SIG-M5 treated with dmso at 0.1 percent for 504 hours (cell line): Measurements from ENCODE around the gene TMEFF2.

Experiments used
- DNase-seq: peaks from one replicate; lab custom pipeline; 2025; ENCODE audit not compliant: unreplicated experiment; lab: John Stamatoyannopoulos, UW

The TMEFF2 gene

DNA sequence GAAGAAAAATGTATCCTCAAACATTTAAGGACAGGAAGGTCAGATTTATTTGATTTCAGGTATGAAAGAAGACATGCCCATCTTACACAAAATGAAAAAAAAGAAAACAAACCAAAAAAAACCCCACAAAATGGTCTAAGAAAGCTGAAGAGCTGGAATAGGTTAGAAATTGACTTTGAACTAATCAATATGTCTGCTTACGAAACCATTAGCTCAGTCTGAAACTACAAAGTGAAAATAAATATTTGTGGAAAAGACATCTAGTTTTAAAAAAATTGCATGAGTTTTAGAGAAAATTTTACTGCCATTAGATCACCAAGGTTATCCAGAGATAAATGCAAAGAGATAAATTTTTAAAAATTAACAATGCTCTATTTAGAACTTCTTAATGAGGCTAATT is 125.3 kb downstream of the TMEFF2 start:
- no peak for DNase-seq

DNA sequence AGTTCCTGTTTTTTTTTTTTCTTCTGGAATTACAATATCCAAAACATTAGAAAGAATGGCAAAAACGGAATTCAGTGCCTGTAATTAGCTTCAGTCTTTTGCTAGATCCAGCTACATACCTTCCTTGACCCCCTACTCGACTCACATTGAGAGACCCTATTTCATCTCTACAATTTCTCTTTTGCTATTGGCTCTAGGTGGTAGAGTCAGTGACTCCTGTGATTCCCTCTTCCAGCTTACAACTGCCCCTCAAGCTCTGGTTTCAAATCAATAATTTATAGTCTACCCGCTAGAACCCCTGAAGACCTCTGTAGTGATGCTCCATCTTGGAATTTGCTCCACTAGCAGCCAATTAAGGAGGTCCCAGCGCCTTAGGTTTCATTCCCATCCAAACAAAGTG is 125.8 kb downstream of the TMEFF2 start:
- no peak for DNase-seq

DNA sequence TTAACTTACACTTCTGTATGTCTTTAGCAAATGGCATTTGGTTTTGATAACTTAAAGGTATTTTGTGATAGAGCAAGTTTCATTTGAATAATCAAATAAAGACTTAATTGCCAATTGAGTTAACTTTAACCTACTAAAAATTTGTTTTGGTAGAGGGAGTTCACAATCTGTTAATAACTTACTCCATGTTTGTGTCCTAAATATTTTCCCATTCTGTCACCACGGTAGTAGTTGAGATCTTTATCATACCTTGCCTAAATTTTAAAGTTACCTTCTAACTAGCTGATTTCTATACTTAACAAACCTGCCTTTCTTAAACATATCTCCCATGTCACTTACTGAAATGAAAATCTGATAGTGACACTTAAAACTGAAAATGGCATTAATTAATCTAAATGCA is 127.1 kb downstream of the TMEFF2 start:
- DNase-seq: no peak

DNA sequence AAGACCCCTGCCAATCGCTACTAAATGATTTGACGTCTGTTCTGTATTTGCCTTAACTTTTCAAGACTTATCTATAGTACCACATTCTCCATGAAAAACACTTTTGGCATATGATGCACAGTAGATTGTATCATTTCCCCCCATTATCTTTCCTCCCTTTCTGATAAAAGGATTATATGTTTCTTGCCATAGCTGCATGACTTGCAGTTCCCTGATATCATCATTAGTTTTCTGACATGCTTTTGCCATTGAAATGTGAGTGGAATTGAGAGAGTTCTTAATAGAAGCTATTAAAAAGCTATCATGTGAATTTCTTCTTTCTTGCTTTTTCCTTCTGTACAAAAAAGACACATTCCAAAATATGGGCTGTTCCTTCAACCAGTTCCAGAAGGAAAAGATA is 130.3 kb downstream of the TMEFF2 start:
- no peak for DNase-seq

DNA sequence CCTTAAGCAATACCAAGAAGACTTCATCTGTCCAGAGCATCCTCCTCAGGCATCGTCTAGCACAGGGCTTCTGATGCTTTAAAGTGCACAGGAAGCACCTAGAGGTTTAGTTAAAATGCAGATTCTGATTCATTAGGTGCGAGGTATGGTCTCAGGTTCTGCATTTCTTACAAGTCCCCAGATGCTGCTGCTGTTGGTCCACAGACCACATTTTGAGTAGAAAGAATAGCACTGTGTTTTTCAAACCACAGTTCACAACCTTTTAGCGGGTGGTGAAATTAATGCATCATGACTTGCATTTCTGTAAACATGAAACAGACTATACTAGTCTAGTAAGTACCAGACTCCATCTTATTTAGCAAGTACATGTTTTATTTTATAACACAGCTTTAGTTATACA is 134.6 kb downstream of the TMEFF2 start:
- DNase-seq: no peak

DNA sequence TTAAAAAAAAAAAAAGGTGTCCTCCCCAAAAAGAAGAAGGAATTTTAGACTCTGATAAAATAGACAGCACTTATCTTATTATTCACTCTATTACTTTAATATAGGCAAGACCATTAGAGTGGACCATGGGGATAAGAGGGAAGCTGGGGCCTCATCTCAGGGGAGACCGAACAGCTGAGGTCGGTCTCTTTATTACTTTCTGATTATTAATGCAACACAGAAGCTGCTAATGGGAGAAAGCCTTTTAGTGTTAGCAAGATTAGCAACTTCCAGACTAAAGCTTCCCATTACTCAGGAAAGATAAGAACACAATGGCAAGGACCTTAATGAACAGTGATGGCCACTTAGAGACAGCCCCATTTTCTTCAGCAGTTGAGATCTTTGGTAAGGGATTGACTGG is 135.5 kb downstream of the TMEFF2 start:
- no peak for DNase-seq

DNA sequence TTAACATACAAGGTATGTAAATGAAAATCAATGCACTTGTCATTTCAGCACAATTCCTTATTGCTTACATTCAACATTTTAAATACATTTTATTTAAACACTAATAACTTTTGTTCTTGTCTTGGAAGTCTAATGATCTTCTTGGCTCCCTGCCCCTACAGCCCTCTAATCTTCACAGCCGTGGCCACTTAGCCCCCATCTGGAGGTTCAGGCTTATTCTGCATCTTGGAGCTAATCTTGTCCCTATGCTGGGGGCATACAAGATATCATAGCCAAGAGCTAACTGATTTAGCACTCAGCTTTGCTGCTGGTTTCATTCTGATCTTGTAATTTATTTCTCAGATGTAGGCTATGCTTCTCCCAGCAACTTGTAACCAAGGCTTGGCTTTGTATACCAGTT is 140.8 kb downstream of the TMEFF2 start:
- no peak for DNase-seq

DNA sequence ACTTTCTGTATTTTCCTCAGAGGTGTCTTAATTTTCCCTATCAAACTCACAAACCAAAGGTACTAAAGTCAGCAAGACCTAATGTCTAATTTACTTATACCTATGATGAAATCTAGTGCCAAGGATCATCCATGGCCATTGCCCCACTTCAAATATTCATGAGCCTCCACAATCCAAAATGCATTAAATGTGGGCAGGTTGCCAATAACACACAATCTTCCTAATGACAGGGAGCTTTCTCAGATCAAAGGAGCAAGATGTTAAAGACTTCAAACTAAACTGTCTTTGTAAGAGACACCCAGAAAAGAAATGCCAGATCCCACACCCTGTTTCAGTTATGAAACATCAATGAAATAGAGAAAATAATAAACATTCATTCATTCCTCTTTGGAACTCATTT is 143.2 kb downstream of the TMEFF2 start:
- no peak for DNase-seq

DNA sequence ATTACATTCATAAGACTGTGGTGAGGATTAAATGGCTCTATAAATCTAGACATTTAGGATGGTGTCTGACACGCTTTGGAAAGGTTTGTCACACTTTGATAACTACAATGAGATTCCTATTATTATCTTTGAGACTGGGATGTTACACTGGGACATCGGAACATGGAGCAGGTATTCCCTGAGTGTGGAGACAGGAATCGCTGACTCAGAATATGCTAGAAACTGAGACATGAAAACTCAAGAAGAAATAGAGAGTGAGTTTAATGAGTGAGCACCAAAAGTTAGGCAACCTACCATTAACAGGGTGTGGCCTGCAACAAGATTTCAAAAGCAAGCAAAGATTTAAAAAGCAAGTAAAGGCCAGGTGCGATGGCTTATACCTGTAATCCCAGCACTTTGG is 145.4 kb downstream of the TMEFF2 start:
- no peak for DNase-seq

DNA sequence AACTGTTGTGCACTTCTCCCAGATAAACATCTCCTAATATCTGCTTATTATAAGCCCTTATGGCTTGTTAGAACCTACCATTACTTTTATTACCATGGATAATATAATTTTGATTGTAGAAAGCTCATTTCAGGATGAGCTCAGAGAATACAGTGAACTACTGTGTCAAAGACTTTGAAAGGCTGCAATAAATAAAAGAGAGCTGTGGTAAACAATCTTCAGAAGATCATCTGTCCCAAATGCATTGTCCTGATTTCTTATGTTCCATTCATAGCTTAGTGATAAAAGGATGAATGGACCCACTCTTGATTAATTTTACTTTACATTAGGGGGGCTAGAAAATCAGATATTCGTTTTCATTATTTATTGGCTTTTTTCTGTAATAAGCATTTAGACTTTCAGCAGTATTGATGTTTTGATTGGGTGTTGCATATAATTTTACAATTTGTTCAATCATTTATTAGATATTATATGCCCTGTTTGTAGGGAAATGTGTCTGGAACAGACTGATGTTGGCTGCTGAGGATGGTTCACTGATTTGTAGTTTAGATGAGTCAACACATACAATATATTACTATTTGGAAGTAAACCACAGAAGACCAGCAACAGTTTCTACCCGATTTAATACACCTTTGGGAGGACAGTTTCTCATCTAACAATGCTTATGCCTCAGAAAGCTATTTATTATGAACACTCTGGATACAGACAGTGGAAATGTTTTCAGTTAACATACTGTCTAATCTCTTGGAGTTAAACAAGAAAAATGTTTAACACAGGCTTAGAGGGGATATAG is 147.2 kb downstream of the TMEFF2 start:
- no peak for DNase-seq

DNA sequence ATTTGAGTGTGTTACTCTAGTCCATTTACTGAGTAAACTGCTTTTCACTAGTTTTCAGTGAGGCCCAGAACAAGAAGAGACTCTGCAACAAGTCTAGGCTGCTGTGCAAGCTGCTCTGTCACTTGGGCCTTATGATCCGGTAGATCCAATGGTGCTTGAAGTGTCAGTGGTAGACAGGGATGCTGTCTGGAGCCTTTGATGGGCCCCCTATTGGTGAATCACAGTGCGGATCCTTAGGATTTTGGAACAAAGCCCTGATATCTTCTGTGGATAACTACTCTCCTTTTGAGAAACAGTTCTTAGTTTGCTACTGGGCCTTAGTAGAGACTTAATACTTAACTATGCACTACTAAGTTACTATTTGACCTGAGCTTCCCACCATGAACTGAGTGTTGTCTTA is 150.2 kb downstream of the TMEFF2 start:
- DNase-seq: no peak

DNA sequence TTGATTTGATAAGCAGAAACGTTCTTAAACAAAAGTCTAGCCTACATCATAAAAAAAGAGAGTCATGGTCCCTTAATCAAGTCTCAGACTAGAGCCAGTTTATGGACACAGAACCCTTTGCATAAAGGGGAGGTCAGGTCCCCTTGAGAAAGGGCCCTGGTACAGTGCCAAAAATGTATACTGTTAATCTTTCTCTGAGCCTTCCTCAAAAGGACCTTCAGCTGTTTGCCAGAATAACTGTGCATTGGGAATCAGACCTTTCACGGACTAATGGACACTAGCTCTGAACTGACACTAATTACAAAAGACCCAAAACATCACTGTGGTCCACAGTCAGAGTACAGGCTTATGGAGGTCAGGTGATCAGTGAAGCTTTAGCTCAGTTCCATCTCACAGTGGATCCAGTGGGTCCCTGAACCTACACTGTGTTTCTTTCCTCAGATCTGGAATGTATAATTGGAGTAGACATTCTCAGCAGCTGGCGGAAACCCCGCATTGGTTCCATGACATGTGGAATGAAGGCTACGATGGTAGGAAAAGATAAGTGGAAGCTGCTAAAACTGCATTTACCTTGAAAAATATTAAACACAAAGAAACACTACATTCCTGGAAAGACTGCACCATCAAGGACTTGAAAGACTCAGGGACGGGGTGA is 151.4 kb downstream of the TMEFF2 start:
- no peak for DNase-seq

DNA sequence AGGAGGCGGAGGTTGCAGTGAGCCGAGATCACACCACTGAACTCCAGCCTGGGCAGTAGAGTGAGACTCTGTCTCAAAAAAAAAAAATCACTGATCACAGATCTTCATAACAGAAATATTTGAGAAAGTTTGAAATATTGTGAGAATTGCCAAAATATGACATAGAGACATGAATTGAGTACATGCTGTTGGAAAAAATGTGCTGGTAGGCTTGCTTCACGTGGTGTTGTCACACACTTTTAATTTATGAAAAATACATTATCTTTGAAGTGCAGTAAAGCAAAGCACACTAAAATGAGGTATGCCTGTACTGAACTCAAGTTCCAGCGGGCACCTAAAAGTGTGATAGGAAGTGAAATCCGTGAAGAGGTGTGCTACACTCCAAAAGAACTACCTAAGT is 152.6 kb downstream of the TMEFF2 start:
- no peak for DNase-seq

DNA sequence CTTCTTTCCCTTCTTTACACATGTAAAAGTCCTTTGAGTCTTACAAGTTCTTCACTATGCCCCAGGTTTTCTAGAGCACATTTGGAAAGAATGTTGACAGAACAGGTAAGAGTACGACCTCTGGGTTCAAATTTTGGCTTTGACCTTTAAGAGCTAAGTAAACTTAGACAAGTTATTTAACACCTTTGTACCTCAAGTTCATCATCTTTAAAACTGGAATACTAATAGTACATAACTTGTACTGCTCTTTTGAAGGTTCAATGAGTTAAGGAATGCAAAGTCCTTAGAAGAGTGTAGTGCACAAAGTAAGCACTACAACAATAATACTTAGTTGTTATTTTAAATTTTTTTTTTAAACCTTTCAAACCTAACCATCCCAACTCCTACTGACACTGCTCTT is 156.6 kb downstream of the TMEFF2 start:
- DNase-seq: no peak

DNA sequence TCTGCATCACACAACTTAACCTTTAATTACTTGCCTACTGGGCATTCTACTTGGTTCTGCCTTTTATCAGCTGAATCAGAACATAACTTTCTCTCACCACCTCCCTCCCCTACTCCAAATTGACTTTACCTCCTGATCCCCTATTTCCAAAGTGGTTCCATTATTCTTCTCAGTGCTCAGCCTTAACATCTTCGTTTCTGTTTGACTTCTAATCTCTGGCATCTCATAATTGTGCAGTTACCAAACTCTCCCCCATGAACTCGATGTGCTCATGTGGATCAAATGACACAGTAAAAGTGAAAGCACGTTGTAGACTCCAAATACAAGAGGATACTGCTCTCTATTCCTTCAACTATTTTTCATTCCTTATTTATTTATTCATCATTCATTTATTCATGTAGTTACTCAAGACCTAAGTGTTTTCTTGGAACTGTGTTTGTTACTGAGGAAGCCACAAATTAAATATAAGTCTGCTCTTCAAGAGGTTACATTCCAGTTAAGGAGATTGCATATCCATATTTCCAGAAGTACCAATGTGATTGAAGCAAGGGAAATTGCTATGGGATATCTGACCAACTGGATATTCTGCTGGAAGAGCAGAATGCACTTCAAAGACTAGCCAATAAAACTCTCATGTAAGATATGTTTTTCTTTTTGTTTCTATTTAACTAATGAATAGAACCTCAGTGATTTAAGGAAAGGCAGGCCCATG is 158.8 kb downstream of the TMEFF2 start:
- DNase-seq: no peak

DNA sequence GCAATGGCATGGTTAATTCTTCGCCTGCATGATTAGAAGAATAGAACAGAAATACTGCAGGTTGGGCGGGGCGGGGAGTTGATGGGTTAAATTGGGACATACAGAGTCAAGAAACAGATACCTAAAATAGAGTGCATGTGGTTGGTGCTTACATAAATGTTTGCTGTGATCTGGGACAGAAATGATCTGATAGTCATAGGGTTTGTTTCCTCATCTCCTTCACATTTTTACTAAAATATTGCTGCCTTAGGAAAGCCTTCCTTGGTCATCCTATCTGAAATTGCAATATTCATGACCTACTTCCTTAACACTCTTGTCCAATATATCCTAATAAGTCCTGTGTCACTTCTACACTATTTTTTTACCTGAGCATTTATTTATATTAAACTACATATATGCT is 163.9 kb downstream of the TMEFF2 start:
- no peak for DNase-seq

DNA sequence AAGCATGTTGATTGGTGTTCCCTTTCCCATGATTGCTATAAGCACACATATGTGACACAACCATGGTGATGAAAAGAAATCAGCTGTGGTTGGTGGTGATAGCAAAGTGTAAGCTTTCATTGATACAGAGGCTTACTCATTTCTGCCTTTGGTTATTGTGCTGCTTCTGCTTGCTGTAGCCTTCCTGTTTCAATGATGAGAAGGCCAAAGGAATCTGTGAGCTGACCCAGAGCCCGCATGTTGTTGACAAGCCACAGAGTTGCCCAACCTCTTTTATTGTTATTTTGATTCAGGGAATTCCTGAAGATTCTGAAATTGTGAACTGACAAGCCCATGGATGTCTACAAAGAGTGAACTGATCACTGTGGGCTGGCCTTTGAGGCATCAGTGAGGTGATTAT is 164.4 kb downstream of the TMEFF2 start:
- no peak for DNase-seq

DNA sequence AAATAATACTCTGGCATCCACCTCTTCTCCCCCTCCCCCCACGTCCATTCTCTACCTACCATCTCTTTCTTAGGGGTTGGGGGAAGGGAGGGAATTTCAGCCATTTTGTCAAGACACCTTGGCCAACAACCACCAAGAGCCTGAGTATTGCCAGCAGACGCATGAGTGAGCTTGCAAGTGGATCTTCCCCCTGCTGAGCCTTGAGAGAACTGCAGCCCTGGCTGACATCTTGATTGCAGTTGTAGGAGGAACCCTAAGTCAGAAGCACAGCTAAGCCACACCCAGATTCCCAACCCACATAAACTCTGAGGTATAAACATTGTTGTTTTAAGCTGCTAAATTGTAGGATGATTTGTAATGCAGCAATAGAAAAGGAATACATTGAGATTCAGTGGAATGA is 165.6 kb downstream of the TMEFF2 start:
- peak; percentile 4 for DNase-seq

DNA sequence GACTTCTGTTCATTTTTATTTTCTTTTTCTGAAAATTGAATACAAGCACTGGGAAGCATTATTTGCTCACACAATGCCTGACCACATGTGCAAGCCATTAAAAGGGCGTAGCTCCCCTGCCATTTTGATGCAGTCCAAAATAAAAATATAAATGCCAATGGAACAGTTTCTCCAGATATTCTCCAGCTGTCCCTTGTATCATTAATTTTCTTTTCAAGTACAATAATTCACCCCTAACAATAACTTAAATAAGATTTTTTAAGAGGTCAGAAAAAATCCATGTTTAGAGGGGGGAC is 168.0 kb downstream of the TMEFF2 start:
- no peak for DNase-seq

DNA sequence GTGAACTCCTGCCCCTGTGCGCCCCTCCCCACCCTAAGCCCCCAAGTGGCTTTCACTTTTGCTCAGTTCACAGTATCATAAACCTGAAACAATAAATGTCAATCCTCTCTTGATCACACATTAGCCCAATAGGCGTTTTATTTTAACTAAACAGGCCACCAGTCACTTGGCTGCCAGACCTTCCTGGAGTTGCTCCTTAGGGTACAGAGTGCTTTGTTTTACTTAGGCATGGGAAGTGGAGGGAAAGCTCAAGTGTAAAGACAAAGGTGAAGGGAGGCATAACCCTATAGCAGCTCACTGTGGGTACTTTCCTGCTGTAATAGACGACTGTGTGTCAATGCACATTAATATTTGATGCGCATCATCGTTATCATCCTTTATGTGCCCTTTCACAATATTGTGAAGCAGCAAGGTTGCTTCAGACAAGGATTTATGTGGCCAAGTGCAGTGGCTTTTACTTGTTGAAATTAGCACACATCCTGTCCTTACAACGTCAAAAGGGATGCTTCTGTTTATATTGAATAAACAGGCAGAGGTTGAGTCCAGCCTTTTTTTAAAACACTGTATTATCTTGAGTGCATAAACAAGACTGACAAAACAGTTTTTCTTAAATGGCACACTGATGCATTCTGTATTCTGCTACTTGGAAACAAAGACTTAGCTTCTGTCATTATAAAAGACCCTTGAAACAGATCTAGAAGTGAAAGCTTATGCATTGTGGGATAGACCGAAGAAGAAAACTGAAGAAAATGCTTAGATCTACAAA is 168.5 kb downstream of the TMEFF2 start:
- no peak for DNase-seq

DNA sequence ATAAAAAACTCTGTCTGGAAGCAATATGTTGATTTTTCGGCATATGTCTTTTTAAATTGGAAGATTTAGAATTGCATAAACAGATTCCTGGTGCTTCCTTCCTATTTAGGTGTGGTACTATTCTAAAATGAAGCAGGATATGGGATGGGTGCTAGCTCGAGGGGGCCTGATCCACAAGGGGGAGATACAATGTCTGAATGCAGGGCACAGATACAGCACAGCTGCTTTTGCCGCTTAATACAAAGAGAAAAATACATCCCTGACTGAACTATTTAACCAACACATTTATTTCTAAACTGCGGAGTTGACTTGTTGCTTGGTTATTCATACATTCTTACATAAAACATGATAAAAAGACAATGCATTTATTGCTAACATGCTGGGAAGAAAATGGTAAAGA is 169.1 kb downstream of the TMEFF2 start:
- DNase-seq: no peak

DNA sequence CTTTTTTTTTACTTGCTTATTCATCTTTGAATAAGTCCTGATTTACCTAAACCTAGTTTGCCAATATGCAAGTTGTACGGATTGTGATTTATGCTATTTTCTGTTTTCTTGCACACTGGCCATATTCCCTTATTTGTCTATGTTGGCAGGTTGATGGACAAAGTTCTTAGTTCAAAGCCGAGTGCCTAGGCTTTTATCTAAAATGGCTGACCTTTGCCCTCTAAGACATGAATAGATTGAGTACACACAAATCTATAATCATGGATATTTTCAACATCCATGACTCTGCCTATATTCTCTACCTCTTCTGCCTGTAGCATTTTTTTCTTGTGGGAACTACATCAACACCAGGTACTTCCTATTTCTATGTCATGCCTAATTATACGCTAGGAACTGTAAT is 171.7 kb downstream of the TMEFF2 start:
- DNase-seq: no peak
